GM18498 (cell line): ENCODE data around the gene ZCCHC9.
"Not testable (repeated sequence)": the region's sequence is repeated elsewhere in the genome, so short reads cannot be mapped to it uniquely, and the experiment has no call there.

Experiments
- ATAC-seq: cut with Tn5 transposase; IDR thresholded peaks from one replicate; pipeline ENCODE4 v1.9.1; 2021; ENCODE audit warnings: mild to moderate bottlenecking, moderate library complexity; ENCODE audit not compliant: unreplicated experiment

The ZCCHC9 gene

DNA sequence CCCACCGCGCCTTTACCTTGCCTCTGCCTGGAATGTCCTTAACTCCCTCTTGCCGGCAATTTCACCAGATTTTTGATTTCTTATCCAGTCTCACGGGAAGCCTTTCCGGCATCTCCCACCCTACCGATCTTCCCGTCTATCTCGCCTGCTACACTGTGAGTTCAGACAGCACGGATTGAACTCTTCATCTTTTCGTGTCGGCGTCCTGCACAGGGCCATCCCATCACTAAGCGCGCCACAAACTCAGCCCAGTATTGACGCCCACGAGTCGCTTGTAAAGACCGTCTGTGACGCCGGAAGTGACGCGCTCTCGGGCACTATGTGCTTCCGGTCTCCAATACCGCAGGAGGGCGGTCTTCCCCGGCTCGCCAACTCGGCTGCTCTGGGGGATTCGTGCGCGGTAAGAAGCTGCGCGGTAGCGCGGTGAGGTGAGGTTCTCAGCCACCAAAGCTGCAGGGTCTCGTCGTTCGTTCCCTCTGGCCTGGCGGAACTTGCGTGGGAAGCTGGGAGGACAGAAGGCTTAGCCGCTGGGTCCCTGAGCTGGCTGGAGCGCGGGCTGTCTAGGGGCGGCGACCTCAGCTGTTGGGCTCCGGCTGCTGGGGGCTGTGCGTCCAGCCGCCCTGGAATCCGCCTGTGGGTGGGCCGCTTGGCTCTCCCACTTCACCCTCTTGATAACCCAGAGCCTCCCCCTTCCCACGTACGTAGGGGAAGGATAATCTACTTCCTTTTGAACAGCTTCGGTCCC, at the start of gene ZCCHC9:
Gene ZCCHC9, plus strand, starts transcription at position 317 of the 745 bp plus-strand sequence. CDS start 3,171 bp downstream, outside the sequence.
- peak; percentile 97 for ATAC-seq

DNA sequence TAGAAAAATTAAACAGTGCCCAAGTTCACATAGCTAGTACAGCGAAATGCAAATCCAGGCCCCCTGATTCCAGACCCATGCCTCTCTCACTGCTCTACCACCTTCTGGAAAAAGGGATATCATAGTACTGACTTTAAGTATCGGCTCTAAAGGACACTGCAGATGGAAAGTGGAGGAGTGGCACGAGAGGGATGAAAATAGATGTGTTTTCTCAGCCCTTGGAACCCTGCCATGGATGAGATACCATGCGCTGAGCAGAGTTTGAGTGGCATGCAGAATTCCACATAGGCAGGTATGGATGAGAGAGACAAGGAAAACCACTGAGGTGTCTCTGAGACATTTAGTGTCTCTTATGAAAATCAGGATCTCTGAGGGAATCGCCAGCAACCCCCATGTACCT, 49.5 kb upstream of the ZCCHC9 start:
- ATAC-seq: no peak

GRCh38 chr5:81252904-81253303, 48.5 kb upstream of the ZCCHC9 start:
- ATAC-seq: no peak

GRCh38 chr5:81253875-81254274, 47.5 kb upstream of the ZCCHC9 start:
- ATAC-seq: no peak

- ATAC-seq: no peak
These were observed 46.4 kb upstream of the ZCCHC9 start for GRCh38 chr5:81254886-81255559.

DNA sequence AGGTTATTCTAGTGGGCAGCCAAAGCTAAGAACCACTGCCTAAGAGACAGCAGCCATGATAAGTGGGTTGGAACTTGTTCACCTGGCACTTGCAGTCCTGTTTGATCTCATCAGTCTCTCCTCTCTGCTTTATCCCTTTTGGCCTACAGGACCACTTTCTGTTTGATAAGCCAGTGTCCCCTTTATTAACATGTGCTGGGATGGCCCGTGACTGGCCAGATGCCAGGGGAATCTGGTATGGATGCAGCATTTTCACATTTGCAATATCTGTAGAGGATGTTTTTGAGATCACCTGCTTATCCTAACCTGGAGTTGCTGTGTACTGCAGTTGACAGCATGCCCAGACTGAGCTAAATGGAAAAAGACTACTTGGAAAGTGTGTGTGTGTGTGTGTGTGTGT, 44.6 kb upstream of the ZCCHC9 start:
- no peak for ATAC-seq

DNA sequence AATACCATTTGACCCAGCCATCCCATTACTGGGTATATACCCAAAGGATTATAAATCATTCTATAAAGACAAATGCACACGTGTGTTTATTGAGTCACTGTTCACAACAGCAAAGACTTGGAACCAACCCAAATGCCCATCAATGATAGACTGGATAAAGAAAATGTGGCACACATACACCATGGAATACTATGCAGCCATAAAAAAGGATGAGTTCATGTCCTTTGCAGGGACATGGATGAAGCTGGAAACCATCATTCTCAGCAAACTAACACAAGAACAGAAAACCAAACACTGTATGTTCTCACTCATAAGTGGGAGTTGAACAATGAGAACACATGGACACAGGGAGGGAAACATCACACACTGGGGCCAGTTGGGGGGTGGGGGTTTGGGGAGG, 38.6 kb upstream of the ZCCHC9 start:
- ATAC-seq: not testable (repeated sequence)

DNA sequence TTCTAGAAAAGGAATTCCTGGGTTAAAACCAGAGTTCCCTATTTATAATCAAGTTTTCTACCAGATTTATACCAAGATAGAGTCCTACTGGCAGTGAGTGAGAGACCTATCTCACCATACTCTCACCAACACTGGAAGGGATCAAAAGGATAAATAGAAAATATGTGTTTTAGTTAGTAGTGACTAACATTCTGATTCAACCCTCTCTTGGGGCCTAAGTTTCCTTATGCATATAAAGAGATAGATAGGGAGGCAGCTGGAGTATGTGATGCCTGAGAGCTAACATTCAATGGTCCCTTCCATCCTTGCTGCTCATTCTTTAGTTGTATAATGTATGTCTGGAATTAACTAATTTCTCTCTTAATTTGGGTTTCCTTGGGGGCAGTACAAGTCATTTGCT, 36.3 kb upstream of the ZCCHC9 start:
- ATAC-seq: no peak

DNA sequence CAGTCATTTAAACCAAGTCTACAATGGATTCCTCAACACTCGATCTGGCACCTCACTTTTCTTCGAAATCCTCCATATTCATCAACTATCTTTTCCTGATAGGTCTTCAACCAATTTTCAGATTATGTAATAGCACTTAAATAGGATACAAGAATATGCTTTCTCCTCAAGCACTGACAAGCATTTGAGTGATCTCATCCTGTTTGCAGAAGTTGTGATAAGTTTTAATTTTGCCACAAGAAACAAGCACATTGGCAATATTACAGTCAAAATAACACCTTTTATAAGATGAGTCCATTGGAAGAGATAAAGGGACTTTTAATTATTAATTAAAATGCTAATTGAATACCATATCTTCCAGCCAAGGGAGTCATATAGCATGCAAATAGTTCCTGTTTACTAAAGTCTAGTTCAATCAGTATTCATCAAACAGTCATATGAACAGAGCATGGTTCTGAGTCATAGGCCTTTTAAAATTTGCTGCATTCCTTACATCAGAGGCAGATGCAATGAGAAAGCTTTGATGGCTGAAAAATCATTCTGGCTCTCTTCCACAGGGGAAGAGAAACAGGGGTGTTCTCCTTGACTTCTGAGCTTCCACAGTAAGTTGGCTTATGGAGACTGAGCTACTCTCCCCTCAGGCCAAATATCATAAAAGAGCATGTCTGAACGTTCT, 32.7 kb upstream of the ZCCHC9 start:
- no peak for ATAC-seq

GRCh38 chr5:81269751-81270393, 31.5 kb upstream of the ZCCHC9 start:
- no peak for ATAC-seq

DNA sequence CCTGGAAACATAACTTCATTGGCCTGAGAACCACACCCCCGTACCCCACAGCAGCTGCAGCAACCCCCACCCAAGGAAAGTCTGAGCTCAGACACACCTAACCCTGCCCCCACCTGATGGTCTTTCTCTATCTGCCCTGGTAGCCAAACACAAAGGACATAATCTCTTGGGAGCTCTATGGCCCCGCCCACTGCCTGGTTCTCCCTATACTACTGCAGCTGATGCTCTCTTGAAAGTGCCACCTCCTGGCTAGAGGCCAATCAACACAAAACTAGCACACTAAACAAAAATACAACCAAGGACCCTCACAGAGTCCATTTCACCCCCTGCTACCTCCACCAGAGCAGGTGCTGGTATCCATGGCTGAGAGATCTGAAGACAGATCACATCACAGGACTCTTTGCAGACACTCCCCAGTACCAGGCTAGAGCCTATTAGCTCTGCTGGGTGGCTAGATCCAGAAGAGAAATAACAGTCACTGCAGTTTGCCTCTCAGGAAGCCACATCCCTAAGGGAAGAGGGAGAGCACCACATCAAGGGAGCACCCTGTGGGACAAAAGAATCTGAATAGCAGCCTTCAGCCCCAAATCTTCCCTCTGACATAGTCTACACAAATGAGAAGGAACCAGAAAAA, 30.9 kb upstream of the ZCCHC9 start:
- not testable (repeated sequence) for ATAC-seq

DNA sequence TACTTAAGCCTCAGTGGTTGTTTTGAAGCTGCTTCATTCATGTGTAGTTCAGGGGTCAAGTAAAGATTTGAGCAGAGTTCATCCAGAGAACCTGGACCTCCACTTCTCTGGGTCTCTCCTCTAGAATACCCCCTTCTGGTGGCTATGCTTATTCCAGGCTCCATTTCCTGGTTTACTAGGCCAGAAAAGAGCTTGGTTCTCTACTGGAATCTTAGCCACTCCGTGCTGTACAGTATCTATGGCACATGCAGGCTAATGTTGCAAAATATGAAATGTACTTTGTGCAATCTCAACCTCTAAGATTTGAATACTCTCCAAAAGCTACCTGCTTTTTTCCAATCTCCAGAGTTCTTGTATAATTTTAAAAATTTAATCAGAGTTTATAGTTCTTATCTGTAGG, 17.4 kb upstream of the ZCCHC9 start:
- no peak for ATAC-seq

DNA sequence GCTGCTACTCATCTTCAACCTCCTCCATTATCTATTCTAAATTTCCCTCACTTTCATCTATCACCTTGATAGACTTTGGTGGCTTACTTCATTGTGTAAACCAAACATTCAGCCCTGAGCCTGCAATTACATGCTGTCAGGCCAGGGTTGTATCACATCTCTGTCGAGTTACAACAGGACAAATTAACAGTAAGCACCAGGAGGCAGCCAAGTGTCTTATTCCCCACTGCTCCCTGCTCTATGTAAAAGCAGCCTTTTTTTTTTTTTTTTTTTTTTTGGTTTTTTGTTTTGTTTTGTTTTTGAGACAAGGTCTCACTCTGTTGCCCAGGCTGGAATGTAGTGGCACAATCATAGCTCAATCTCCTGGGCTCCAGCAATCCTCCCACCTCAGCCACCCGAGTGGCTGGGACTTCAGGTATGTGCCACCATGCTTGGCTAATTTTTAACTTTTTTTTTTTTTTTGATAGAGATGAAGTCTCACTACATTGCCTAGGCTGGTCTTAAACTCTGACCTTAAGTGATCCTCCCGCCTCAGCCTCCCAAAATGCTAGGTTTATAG, 15.2 kb upstream of the ZCCHC9 start:
- ATAC-seq: no peak

DNA sequence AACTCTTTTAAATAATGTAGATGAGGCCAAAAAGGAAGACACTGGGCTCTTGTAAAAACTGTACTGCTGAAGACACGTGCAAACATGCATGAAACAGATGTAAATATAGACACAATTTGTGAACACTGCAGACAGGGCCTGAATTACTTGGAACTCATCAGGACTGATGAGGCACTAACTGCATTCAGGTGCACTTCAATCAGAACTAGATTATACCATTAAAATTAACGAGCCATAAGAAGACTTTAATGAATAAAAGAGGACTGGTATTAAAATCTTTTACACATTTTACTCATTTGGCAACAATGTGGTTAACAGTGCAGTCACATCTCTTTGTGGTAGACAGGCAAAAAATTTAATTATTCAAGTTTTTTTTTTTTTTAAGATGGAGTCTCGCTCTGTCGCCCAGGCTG, 13.4 kb upstream of the ZCCHC9 start:
- no peak for ATAC-seq

DNA sequence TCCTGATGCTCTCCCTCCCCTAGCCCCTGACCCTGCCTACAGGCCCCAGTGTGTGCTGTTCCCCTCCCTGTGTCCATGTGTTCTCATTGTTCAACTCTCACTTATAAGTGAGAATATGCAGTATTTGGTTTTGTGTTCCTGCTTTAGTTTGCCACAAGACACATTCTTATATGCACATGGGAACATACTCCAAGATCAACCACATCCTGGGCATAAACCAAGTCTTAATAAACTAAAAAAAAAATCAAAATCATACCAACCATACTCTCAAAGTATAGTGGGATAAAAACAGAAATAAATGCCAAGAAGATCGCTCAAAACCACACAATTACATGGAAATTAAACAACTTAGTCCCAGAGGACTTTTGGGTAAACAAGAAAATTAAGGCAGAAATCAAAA, 11.2 kb upstream of the ZCCHC9 start:
- no peak for ATAC-seq

- no peak for ATAC-seq
These were observed 9.3 kb upstream of the ZCCHC9 start for GRCh38 chr5:81292130-81292529.

DNA sequence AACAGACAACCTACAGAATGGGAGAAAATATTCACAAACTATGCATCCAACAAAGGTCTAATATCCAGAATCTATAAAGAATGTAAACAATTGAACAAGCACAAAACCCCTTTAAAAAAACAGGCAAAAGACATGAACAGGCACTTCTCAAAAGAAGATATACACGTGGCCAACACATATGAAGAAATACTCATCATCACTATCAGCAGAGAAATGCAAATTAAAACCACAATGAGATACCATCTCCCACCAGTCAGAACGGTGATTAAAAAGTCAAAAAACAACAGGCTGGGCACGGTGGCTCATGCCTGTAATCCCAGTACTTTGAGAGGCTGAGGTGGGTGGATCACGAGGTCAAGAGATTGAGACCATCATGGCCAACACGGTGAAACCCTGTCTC, 7.4 kb upstream of the ZCCHC9 start:
- ATAC-seq: not testable (repeated sequence)

DNA sequence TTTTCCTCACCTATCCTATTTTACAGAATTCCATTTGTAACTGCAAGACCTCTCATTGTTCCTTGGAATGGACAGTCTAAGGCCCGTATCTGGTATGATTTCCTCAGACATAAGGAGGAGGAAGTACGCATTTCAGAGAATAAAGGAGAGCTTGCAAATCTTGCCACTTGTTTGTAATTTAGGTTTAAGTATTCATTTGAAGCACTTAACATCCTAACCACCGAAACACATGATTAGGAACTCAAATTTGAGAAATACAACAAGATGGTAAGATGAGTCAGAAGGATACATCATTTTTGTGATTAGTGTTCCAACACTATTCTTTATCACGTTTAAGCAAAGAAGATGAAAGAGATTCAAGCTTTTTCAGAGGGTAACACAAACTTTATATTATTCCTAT, 3.9 kb upstream of the ZCCHC9 start:
- ATAC-seq: no peak

GRCh38 chr5:81300921-81301270, 491 bp upstream of the ZCCHC9 start:
- no peak for ATAC-seq

DNA sequence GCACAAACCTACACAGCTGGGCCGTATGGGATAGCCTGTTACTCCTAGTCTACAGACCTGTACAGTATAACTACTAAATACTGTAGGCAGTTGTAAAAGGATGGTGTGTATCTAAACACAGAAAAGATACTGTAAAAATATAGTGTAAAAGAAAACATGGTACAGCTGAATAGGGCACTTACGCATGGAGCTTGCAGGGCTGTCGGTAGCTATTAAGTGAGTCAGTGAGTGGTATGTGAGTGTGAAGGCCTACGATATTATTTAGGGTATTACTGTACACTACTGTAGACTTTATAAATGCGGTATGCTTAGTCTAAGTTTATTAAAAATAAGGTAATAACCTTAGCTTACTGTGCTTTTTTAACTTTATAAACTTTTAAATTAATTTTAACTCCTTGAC, 1.2 kb downstream of the ZCCHC9 start:
- no peak for ATAC-seq

DNA sequence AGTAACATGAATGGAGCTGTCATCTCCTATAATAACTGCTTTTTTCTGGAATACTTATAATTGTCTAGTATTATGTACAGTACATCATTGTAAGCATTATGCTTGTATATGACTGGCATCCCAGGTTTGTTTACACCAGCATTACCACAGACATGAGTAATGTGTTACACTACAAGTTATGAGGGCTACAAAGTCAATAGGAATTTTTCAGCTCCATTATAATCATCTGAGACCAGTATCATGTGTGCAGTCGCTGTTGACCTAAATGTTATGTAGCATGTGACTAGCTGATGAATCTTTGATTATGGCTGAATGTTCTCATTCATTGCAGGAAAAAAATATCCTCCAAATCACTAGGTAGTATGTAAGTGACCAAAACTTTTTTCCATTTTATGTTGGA, 2.2 kb downstream of the ZCCHC9 start:
- no peak for ATAC-seq
